Trophoblast cell (in vitro differentiated cells and primary cell): Measurements from ENCODE around the gene KDM5B.

Source experiments
- DNase-seq, 2 donors: peaks; one replicate each; pipeline ENCODE4 v3.0.0-alpha.2; 2016
- H2AFZ ChIP-seq: 2 replicates; pipeline ENCODE4 v1.6.1; 2013; ENCODE audit warnings: low read length, moderate library complexity, mild to moderate bottlenecking; ENCODE audit not compliant: insufficient read depth, poor library complexity
- H2AK5ac ChIP-seq: 2 replicates; pipeline ENCODE4 v1.6.1; 2013; ENCODE audit warnings: mild to moderate bottlenecking, low read length
- H2BK120ac ChIP-seq: 2 replicates; pipeline ENCODE4 v1.6.1; 2013; ENCODE audit warnings: low read length, mild to moderate bottlenecking, moderate library complexity; ENCODE audit not compliant: insufficient read depth, poor library complexity
- H2BK12ac ChIP-seq: 2 replicates; pipeline ENCODE4 v1.6.1; 2013; ENCODE audit warnings: mild to moderate bottlenecking, low read length, moderate library complexity
- H2BK5ac ChIP-seq: 2 replicates; pipeline ENCODE4 v1.6.1; 2013; ENCODE audit warnings: low read length, low read depth, moderate library complexity, mild to moderate bottlenecking; ENCODE audit not compliant: poor library complexity
- H3K14ac ChIP-seq: 2 replicates; pipeline ENCODE4 v1.6.1; 2013; ENCODE audit warnings: mild to moderate bottlenecking, low read length
- H3K18ac ChIP-seq: 2 replicates; pipeline ENCODE4 v1.6.1; 2013; ENCODE audit warnings: mild to moderate bottlenecking, low read length
- H3K23ac ChIP-seq: 2 replicates; pipeline ENCODE4 v1.6.1; 2013; ENCODE audit warnings: low read length
- H3K27ac ChIP-seq: 2 replicates; pipeline ENCODE4 v1.5.1; 2013; ENCODE audit warnings: low read depth, mild to moderate bottlenecking, inconsistent platforms, low read length, moderate library complexity
- H3K27me3 ChIP-seq: 2 replicates; pipeline ENCODE4 v1.6.1; 2013; ENCODE audit warnings: inconsistent platforms, mild to moderate bottlenecking, low read length, moderate library complexity; ENCODE audit not compliant: insufficient read depth
- H3K36me3 ChIP-seq, 2 experiments: 1 replicate in 1 of 2; 2 replicates in 1 of 2; pipeline ENCODE4 v1.6.1; 2013; ENCODE audit warnings: low read length in 2 of 2, mild to moderate bottlenecking in 2 of 2, moderate library complexity in 1 of 2; ENCODE audit not compliant: insufficient read depth in 2 of 2, control insufficient read depth in 1 of 2
- H3K4ac ChIP-seq: 2 replicates; pipeline ENCODE4 v1.6.1; 2013; ENCODE audit warnings: low read depth, mild to moderate bottlenecking, low read length, moderate library complexity
- H3K4me1 ChIP-seq, 2 experiments: 1 replicate in 1 of 2; 2 replicates in 1 of 2; pipeline ENCODE4 v1.6.1; 2013; ENCODE audit warnings: low read length in 2 of 2, mild to moderate bottlenecking in 2 of 2, moderate library complexity in 1 of 2; ENCODE audit not compliant: insufficient read depth in 2 of 2, control insufficient read depth in 1 of 2
- H3K4me2 ChIP-seq: 2 replicates; pipeline ENCODE4 v1.6.1; 2013; ENCODE audit warnings: inconsistent platforms, mild to moderate bottlenecking, low read length, moderate library complexity
- H3K4me3 ChIP-seq: 2 replicates; pipeline ENCODE4 v1.5.1; 2013; ENCODE audit warnings: mild to moderate bottlenecking, low read depth, low read length, inconsistent platforms
- H3K79me1 ChIP-seq: one replicate; pipeline ENCODE4 v1.6.1; 2013; ENCODE audit warnings: low read length
- H3K79me2 ChIP-seq: 2 replicates; pipeline ENCODE4 v1.6.1; 2013; ENCODE audit warnings: low read length, mild to moderate bottlenecking; ENCODE audit not compliant: control insufficient read depth, insufficient read depth, poor library complexity
- H3K9ac ChIP-seq: 2 replicates; pipeline ENCODE4 v1.6.1; 2013; ENCODE audit warnings: mild to moderate bottlenecking, low read length
- H3K9me3 ChIP-seq: 2 replicates; pipeline ENCODE4 v1.6.1; 2013; ENCODE audit warnings: low read depth, mild to moderate bottlenecking, control low read depth, inconsistent platforms, low read length; ENCODE audit not compliant: insufficient read depth
- H4K12ac ChIP-seq: 2 replicates; pipeline ENCODE4 v1.6.1; 2013; ENCODE audit warnings: low read depth, mild to moderate bottlenecking, low read length, moderate library complexity
- H4K8ac ChIP-seq: 2 replicates; pipeline ENCODE4 v1.6.1; 2013; ENCODE audit warnings: low read depth, mild to moderate bottlenecking, low read length, moderate library complexity
- H4K91ac ChIP-seq: one replicate; pipeline ENCODE4 v1.6.1; 2013; ENCODE audit warnings: low read depth, mild to moderate bottlenecking, low read length, moderate library complexity
- WGBS: extraction: QIAGEN DNeasy Blood & Tissue Kit; methylation state at CpG from one replicate; pipeline ENCODE4 v1.1.7; 2013; ENCODE audit warnings: missing lambda C conversion rate; ENCODE audit not compliant: insufficient read length, insufficient coverage; ENCODE audit errors: extremely low coverage; 5-methylcytosine and 5-hydroxymethylcytosine counted together

Gene KDM5B

DNA sequence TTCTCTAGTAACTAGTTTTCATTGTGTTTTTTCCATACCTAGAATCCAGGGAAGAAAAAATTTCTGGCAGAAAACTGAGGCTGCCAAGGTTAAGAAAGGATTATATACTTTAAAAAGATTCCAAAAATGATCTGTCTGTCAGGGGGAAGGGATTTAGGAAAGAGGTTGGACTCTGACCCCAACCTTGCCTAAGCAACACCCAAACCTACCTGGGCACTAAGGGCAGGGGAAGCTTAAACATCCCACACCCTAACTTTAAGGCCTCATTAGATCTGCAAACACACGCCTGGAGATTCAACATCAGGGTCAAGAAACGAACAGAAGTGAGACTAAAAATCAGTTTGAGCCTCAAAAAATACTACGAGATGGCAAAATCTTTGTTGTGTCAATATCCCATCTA is 19.4 kb downstream of the KDM5B start:
- H3K4ac ChIP-seq, result peak overlapping the region; percentile 64
- no peak overlapping the region for H4K8ac ChIP-seq
- H4K91ac ChIP-seq, result no peak overlapping the region
- WGBS, result no CpG with 5 or more reads among the region's 3 CpGs
- no peak overlapping the region for H2AFZ ChIP-seq
- no peak overlapping the region for H3K14ac ChIP-seq
- no peak overlapping the region for H2BK5ac ChIP-seq
- no peak for DNase-seq
- peaks cover 3 to 4% of the 10 kb centered on the region in 2 experiments for H3K4me1 ChIP-seq
- no peak overlapping the region for H2BK12ac ChIP-seq
- H3K4me2 ChIP-seq, result no peak overlapping the region
- H3K18ac ChIP-seq, result no peak overlapping the region
- H3K9me3 ChIP-seq, result no peaks in the 10 kb centered on the region
- no peak overlapping the region for H2AK5ac ChIP-seq
- H3K27ac ChIP-seq, result no peak overlapping the region
- H3K9ac ChIP-seq, result no peak overlapping the region
- no peak overlapping the region for H2BK120ac ChIP-seq
- peaks cover 10% of the 10 kb centered on the region for H3K79me2 ChIP-seq
- no peaks in the 10 kb centered on the region for H3K79me1 ChIP-seq
- H4K12ac ChIP-seq, result no peak overlapping the region
- H3K36me3 ChIP-seq, result peaks cover 0 to 3% of the 10 kb centered on the region in 2 experiments
- no peak overlapping the region for H3K4me3 ChIP-seq
- no peak overlapping the region for H3K23ac ChIP-seq
- H3K27me3 ChIP-seq, result no peaks in the 10 kb centered on the region

DNA sequence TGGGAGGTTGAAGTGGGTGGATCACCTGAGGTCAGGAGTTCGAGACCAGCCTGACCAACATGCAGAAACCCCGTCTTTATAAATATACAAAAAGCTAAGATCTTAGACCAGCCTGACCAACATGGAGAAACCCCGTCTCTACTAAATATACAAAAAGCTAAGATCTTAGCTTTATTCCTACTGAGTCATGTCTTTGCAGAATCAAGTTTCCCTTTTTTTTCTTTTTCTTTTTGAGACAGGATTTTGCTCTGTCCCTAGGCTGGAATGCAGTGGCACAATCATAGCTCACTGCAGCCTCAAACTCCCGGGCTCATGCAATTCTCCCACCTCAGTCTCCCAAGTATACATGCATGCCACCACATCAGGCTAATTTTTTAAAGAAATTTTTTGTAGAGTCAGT is 21.4 kb downstream of the KDM5B start:
- no peak overlapping the region for H3K23ac ChIP-seq
- no peak overlapping the region for H2BK12ac ChIP-seq
- H2BK120ac ChIP-seq, result no peak overlapping the region
- H3K79me2 ChIP-seq, result peaks cover 12% of the 10 kb centered on the region
- H2AK5ac ChIP-seq, result no peak overlapping the region
- WGBS, result no CpG with 5 or more reads among the region's 4 CpGs
- no peak overlapping the region for H3K9ac ChIP-seq
- H3K4me3 ChIP-seq, result no peak overlapping the region
- H4K91ac ChIP-seq, result no peak overlapping the region
- no peak overlapping the region for H2BK5ac ChIP-seq
- peak overlapping the region; percentile 2 for H3K4ac ChIP-seq
- H3K36me3 ChIP-seq, result peaks cover 0 to 6% of the 10 kb centered on the region in 2 experiments
- no peaks in the 10 kb centered on the region for H3K27me3 ChIP-seq
- H4K8ac ChIP-seq, result no peak overlapping the region
- no peak overlapping the region for H3K18ac ChIP-seq
- H3K4me1 ChIP-seq, result peaks cover 3 to 4% of the 10 kb centered on the region in 2 experiments
- no peak overlapping the region for H4K12ac ChIP-seq
- no peak overlapping the region for H3K4me2 ChIP-seq
- H2AFZ ChIP-seq, result no peak overlapping the region
- H3K14ac ChIP-seq, result no peak overlapping the region
- no peaks in the 10 kb centered on the region for H3K79me1 ChIP-seq
- no peaks in the 10 kb centered on the region for H3K9me3 ChIP-seq
- no peak for DNase-seq
- no peak overlapping the region for H3K27ac ChIP-seq

DNA sequence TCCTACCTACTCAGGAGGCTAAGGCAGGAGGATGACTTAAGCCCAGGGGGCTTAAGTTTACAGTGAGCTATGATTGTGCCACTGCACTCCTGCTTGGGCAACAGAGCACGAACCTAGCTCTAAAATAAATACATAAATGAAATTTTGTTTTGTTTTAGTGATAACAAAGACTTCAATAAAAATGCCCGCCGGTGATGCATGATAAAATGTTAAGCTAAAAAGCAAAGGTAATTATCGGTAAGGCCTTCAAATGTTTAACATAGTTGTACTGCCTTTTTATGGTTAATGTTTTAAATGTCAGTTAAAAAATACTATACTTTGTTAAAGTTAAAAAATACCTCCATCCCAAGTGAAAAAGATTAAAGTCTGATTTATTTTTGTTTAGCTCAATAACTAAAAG is 27.0 kb downstream of the KDM5B start:
- DNase-seq, result no peak
- H3K23ac ChIP-seq, result no peak overlapping the region
- peak overlapping the region; percentile 76 for H3K4ac ChIP-seq
- H2BK5ac ChIP-seq, result no peak overlapping the region
- no peak overlapping the region for H4K8ac ChIP-seq
- H3K18ac ChIP-seq, result no peak overlapping the region
- H3K27ac ChIP-seq, result no peak overlapping the region
- H3K79me2 ChIP-seq, result peaks cover 9% of the 10 kb centered on the region
- no peak overlapping the region for H3K4me2 ChIP-seq
- no peak overlapping the region for H3K4me3 ChIP-seq
- H3K4me1 ChIP-seq, result no peaks in the 10 kb centered on the region
- H3K9ac ChIP-seq, result no peak overlapping the region
- H2BK120ac ChIP-seq, result no peak overlapping the region
- no peak overlapping the region for H2AK5ac ChIP-seq
- peaks cover 3 to 8% of the 10 kb centered on the region in 2 experiments for H3K36me3 ChIP-seq
- no peak overlapping the region for H3K14ac ChIP-seq
- H2BK12ac ChIP-seq, result no peak overlapping the region
- no peaks in the 10 kb centered on the region for H3K9me3 ChIP-seq
- H3K27me3 ChIP-seq, result no peaks in the 10 kb centered on the region
- H4K91ac ChIP-seq, result no peak overlapping the region
- H4K12ac ChIP-seq, result no peak overlapping the region
- H2AFZ ChIP-seq, result no peak overlapping the region
- WGBS, result no CpG with 5 or more reads among the region's 4 CpGs
- no peaks in the 10 kb centered on the region for H3K79me1 ChIP-seq

DNA sequence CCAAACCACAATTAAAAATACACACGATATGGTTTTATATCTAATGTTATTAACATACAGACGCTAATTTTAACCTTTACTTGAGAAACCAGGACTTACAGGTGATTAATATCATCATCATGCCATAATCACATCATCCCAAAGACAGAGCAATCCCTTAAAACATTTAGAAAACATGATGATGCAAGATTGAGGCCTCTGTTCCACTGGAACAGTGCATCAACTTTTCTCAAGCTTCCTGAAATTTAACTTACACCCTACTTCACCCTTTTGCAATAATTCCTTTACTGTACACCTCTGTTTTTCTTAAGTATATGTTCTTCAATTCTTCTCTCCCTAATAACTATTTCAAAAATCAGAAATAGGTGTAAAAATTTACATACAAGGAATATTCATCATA is 38.1 kb downstream of the KDM5B start:
- Histone ChIP-seq H3K9ac (no peak overlapping the region), H3K27me3 (no peaks in the 10 kb centered on the region), H2BK12ac (no peak overlapping the region), H3K4me1 (no peaks in the 10 kb centered on the region), H4K91ac (no peak overlapping the region), H3K79me2 (no peaks in the 10 kb centered on the region), H3K27ac (no peak overlapping the region), H3K36me3 (peaks cover 34 to 37% of the 10 kb centered on the region in 2 experiments), H3K79me1 (no peaks in the 10 kb centered on the region), H3K4me2 (no peak overlapping the region), H3K9me3 (peaks cover 1% of the 10 kb centered on the region), H2AFZ (no peak overlapping the region), H3K14ac (no peak overlapping the region), H4K12ac (no peak overlapping the region), H2BK120ac (no peak overlapping the region), H2AK5ac (no peak overlapping the region), H4K8ac (no peak overlapping the region), H3K4ac (no peak overlapping the region), H3K18ac (no peak overlapping the region), H3K23ac (no peak overlapping the region), H3K4me3 (no peak overlapping the region), H2BK5ac (no peak overlapping the region)
- DNase-seq, result no peak
- no CpG with 5 or more reads among the region's 2 CpGs for WGBS
